ENCODE results near the gene KLK5.

KLK5 gene

DNA sequence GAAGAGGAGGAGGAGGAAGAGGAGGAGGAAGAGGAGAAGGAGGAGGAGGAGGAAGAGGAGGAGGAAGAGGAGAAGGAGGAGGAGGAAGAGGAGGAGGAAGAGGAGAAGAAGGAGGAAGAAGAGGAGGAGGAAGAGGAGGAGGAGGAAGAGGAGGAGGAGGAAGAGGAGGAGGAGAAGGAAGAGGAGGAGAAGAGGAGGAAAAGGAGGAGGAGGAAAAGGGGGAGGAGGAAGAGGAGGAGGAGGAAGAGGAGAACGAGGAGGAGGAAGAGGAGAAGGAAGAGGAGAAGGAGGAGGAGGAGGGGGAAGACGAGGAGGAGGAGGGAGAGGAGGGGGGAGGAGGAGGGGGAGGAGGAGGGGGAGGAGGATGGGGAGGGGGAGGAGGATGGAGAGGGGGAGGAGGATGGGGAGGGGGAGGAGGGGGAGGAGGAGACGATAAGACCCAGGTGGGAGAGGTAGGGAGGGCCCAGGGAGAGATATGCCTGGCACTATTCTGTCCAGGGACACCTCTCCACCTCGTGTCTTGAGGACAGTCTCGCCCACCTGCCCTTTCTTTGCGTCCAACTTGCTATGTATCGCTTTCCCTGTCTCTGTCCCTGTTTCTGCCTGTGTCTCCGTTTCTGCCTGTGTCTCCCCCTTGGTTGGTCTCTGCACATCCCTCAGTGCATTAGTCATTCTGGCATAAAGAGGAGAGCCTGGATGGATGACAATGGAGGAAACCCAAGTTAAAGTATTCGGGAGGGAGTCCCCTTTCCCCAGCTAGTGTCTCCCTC is 7.1 kb upstream of the KLK5 start:
- TF ChIP-seq, protein P1, sequence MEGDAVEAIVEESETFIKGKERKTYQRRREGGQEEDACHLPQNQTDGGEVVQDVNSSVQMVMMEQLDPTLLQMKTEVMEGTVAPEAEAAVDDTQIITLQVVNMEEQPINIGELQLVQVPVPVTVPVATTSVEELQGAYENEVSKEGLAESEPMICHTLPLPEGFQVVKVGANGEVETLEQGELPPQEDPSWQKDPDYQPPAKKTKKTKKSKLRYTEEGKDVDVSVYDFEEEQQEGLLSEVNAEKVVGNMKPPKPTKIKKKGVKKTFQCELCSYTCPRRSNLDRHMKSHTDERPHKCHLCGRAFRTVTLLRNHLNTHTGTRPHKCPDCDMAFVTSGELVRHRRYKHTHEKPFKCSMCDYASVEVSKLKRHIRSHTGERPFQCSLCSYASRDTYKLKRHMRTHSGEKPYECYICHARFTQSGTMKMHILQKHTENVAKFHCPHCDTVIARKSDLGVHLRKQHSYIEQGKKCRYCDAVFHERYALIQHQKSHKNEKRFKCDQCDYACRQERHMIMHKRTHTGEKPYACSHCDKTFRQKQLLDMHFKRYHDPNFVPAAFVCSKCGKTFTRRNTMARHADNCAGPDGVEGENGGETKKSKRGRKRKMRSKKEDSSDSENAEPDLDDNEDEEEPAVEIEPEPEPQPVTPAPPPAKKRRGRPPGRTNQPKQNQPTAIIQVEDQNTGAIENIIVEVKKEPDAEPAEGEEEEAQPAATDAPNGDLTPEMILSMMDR (IDR thresholded peaks at IDR 0.05; ENCODE audit: extremely low read depth, insufficient read depth, missing control alignments), result no peak
- no peak for DNase-seq (ENCODE audit: low spot score)
- in situ Hi-C loops (cut with MboI; ENCODE audit: low pct_unique_long_range_greater_than_20kb, low sequenced_read_pairs, unreplicated experiment), result no loop called here

DNA sequence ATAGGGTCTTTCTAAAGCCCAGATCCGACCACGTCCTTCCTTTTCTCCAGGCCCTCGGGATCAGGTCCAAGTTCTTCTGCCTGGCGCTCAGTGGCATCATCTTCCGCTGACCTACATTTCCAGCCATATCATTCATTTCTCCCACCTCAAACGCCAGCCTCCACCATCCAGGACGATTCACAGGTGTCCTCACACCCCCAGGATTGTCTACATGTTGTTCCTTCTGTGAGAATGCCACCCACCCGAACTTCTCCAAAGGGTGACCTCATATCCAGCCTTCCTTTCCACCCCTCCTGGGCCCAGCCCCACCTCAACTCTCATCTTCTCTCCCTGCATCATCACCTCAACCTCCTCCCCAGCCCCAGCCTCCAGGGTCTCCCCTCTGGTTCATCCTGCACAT is 4.7 kb upstream of the KLK5 start:
- TF ChIP-seq, protein P1 (IDR thresholded peaks at IDR 0.05; ENCODE audit: extremely low read depth, insufficient read depth, missing control alignments), result no peak
- in situ Hi-C loops (cut with MboI; ENCODE audit: low pct_unique_long_range_greater_than_20kb, low sequenced_read_pairs, unreplicated experiment), result no loop called here
- DNase-seq (ENCODE audit: low spot score), result no peak

DNA sequence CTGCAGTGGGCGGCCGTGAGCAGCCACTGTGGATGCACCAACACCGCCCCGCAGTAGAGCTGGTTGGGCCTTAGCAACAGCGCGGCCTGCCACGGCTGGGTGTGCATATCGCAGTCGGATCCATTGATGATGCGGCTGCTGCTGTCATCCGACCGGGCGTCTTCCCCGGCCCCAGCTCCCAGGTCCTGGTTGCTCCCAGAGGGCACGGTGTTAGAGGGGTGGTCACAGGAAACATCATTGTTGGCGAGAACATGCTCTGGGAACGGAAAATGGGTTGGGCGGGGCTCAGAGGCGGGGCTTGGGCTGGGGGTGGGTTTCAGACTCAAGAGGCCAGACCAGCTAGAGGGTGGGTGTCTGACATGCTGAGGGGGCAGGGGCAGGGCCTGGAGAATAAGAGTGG is 3.0 kb downstream of the KLK5 start:
- TF ChIP-seq, protein P1 (IDR thresholded peaks at IDR 0.05; ENCODE audit: extremely low read depth, insufficient read depth, missing control alignments), result no peak
- in situ Hi-C loops (cut with MboI; ENCODE audit: low pct_unique_long_range_greater_than_20kb, low sequenced_read_pairs, unreplicated experiment), result no loop called here

DNA sequence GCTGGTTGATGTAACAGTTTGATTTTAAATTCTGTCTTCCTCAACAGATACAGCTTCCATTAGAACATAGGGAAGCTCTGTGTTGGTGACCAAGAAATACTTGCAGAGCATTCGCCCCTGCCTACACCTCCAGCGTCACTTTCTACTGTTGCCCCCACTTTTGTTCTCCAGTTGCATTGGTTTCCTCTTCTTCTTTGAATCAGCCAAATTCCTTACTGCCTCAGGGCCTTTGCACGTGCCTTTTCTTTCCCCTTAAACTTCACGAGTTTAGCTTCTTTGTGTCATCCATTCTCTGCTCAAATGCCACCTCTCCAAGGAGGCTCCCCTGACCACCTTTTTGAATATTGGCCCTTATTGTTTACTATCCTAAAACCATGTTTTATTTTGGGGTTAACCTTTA is 5.7 kb downstream of the KLK5 start:
- no peak for DNase-seq (ENCODE audit: low spot score)
- in situ Hi-C loops (cut with MboI; ENCODE audit: low pct_unique_long_range_greater_than_20kb, low sequenced_read_pairs, unreplicated experiment), result no loop called here
- TF ChIP-seq, protein P1 (IDR thresholded peaks at IDR 0.05; ENCODE audit: extremely low read depth, insufficient read depth, missing control alignments), result no peak

More for the DNA sequence above, 3.0 kb downstream of the KLK5 start:
- no peak for DNase-seq (ENCODE audit: low spot score)

DNA sequence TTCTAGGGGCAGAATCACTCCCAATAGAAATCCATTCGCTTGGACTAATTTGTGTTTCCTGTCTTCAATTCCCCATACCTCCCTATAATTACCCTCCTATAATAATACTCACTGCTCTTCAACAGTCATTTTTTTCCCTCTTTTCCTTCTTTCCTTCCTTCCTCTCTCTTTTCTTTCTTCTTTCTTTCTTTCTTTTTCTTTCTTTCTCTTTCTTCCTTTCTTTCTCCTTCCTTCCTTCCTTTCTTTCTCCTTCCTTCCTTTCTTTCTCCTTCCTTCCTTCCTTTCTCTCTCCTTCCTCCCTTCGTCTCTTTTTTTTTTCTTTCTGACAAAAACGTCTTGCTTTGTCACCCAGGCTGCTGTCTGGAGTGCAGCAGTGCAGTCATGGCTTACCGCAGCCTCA is 8.0 kb downstream of the KLK5 start:
- in situ Hi-C loops (cut with MboI; ENCODE audit: low pct_unique_long_range_greater_than_20kb, low sequenced_read_pairs, unreplicated experiment), result no loop called here
- TF ChIP-seq, protein P1 (IDR thresholded peaks at IDR 0.05; ENCODE audit: extremely low read depth, insufficient read depth, missing control alignments), result no peak
- DNase-seq (ENCODE audit: low spot score), result no peak

- in situ Hi-C loops (cut with MboI; ENCODE audit: low pct_unique_long_range_greater_than_20kb, low sequenced_read_pairs, unreplicated experiment), result no loop called here
- TF ChIP-seq, protein P1 (IDR thresholded peaks at IDR 0.05; ENCODE audit: extremely low read depth, insufficient read depth, missing control alignments), result no peak
- no peak for DNase-seq (ENCODE audit: low spot score)
Observed at GRCh38 chr19:50943074-50943828, 9.6 kb downstream of the KLK5 start.

Measured in GM13977 (cell line).